HepG2 (cell line): Measurements from ENCODE around the gene CTSS. TPM values are rescaled to one million over a fixed set of nuclear protein-coding genes. Genes with fewer than 3 reads are reported as not detected.

ENCODE experiments used
- ATAC-seq: fragments of 200-7000 bp; cut with Tn5 transposase; 3 replicates; pipeline ENCODE4 v1.9.1; 2020; ENCODE audit warnings: mild to moderate bottlenecking, moderate library complexity
- BruUV-seq: library from RNA; stranded (reverse); fragments of 400-500 nt; replicated peaks from 2 replicates; lab custom pipeline; 2021; lab: Mats Ljungman, UMichigan
- CTCF ChIA-PET: fragments of 300-600 bp; formaldehyde crosslinking; extraction: SDS; loops from one replicate; lab custom pipeline; 2021; ENCODE audit warnings: low total read pairs, inconsistent platforms, low intra/inter-chr PET ratio; lab: Yijun Ruan, JAX
- POLR2A ChIA-PET: fragments of 350-600 bp; sonication (Branson Sonifier 250); formaldehyde crosslinking; loops from one replicate; lab custom pipeline; 2020; ENCODE audit warnings: antibody characterized with exemption, inconsistent platforms; lab: Yijun Ruan, JAX
- DNase-seq: peaks from one replicate; pipeline ENCODE4 v3.0.0-alpha.2; 2015; ENCODE audit warnings: low spot score
- FAIRE-seq: peaks from 3 replicates; lab custom pipeline; 2011; peaks lifted over from hg19 to GRCh38; lab: Jason Lieb, UNC
- H2AFZ ChIP-seq: one replicate; pipeline ENCODE4 v1.6.1; 2011; ENCODE audit warnings: low read length, inconsistent platforms
- H3K27ac ChIP-seq: fragments of 300-600 bp; 3 replicates; pipeline ENCODE4 v1.8.0; 2011; ENCODE audit warnings: mixed run types, mild to moderate bottlenecking, mixed read lengths, low read length, inconsistent platforms; ENCODE audit not compliant: insufficient read depth; ENCODE audit errors: extremely low read length
- H3K27me3 ChIP-seq, 2 experiments: fragments of 200-600 bp in 1 of 2; 2 replicates in 1 of 2; 3 replicates in 1 of 2; pipeline versions ENCODE4 v1.6.0 to v1.8.0; 2011; ENCODE audit warnings: low read length in 2 of 2, mild to moderate bottlenecking in 2 of 2, moderate library complexity in 2 of 2, inconsistent platforms in 1 of 2; ENCODE audit not compliant: insufficient read depth in 2 of 2, control insufficient read depth in 1 of 2
- H3K36me3 ChIP-seq, 2 experiments: fragments of 200-600 bp in 1 of 2; replicated peaks in 1 of 2; 2 replicates in 1 of 2; 3 replicates in 1 of 2; pipeline versions ENCODE4 v1.5.1 to v1.8.0; 2011; ENCODE audit warnings: low read length in 2 of 2, inconsistent platforms in 1 of 2; ENCODE audit not compliant: insufficient read depth in 2 of 2, control insufficient read depth in 1 of 2
- H3K4me1 ChIP-seq: 2 replicates; pipeline ENCODE4 v1.5.1; 2012; ENCODE audit warnings: low read length, inconsistent platforms; ENCODE audit not compliant: insufficient read depth
- H3K4me2 ChIP-seq: 2 replicates; pipeline ENCODE4 v1.6.0; 2011; ENCODE audit warnings: low read depth, low read length, inconsistent platforms
- H3K4me3 ChIP-seq, 3 experiments: fragments of 200-600 bp in 1 of 3; sonication (generic), shearing (Covaris generic) in 1 of 3; replicated peaks in 1 of 3; 2 replicates each; pipeline ENCODE4 v1.5.1; 2011 to 2016; ENCODE audit warnings: low read length in 3 of 3, inconsistent platforms in 2 of 3, low read depth in 2 of 3, mild to moderate bottlenecking in 2 of 3, control low read depth in 1 of 3, mixed read lengths in 1 of 3; ENCODE audit not compliant: insufficient read depth in 1 of 3
- H3K79me2 ChIP-seq: one replicate; pipeline ENCODE4 v1.6.1; 2011; ENCODE audit warnings: low read length, inconsistent platforms; ENCODE audit not compliant: insufficient read depth
- H3K9ac ChIP-seq: 2 replicates; pipeline ENCODE4 v1.6.0; 2011; ENCODE audit warnings: mild to moderate bottlenecking, low read depth, low read length, inconsistent platforms; ENCODE audit not compliant: insufficient read depth
- H3K9me3 ChIP-seq: 2 replicates; pipeline ENCODE4 v1.5.1; 2012; ENCODE audit warnings: mild to moderate bottlenecking, low read length
- H4K20me1 ChIP-seq: 2 replicates; pipeline ENCODE4 v1.6.0; 2011; ENCODE audit warnings: inconsistent platforms, mild to moderate bottlenecking, low read length, moderate library complexity; ENCODE audit not compliant: insufficient read depth
- CAMTA2 ChIP-seq: sonication (generic); formaldehyde crosslinking; IDR thresholded peaks from 2 replicates; pipeline ENCODE4 v1.4.0; 2020; ENCODE audit warnings: mild to moderate bottlenecking, missing genetic modification reagents, borderline replicate concordance
- FOXJ3 ChIP-seq: sonication (generic); formaldehyde crosslinking; IDR thresholded peaks from 2 replicates; pipeline ENCODE4 v1.4.0; 2020; ENCODE audit warnings: missing genetic modification reagents, mild to moderate bottlenecking, borderline replicate concordance
- SRSF9 ChIP-seq: fragments of 200-400 bp; formaldehyde crosslinking; IDR thresholded peaks from 2 replicates; pipeline ENCODE4 v1.6.1; 2018; ENCODE audit warnings: borderline replicate concordance, mild to moderate bottlenecking, low read depth, low read length; ENCODE audit not compliant: insufficient read depth, poor library complexity, severe bottlenecking
- YY1 ChIP-seq: IDR thresholded peaks from 2 replicates; pipeline ENCODE4 v1.6.1; 2011; ENCODE audit warnings: low read length, low read depth, moderate library complexity, mild to moderate bottlenecking; ENCODE audit not compliant: insufficient read depth, insufficient replicate concordance
- ZNF17 ChIP-seq: sonication (generic); formaldehyde crosslinking; IDR thresholded peaks from 2 replicates; pipeline ENCODE4 v1.5.0; 2020; ENCODE audit warnings: mild to moderate bottlenecking, missing genetic modification reagents
- ZNF749 ChIP-seq: sonication (generic); formaldehyde crosslinking; IDR thresholded peaks from 2 replicates; pipeline ENCODE4 v1.8.0; 2022; ENCODE audit warnings: mild to moderate bottlenecking, missing genetic modification reagents, moderate library complexity, borderline replicate concordance
- WGBS: methylation state at CpG from one replicate; pipeline ENCODE4 v1.1.6; 2017; ENCODE audit warnings: low lambda C conversion rate; 5-methylcytosine and 5-hydroxymethylcytosine counted together
- in situ Hi-C: cut with HindIII; loops from 2 replicates; pipeline ENCODE4 v1.10.0; 2017; ENCODE audit warnings: low pct_unique_long_range_greater_than_20kb; ENCODE audit not compliant: extremely low pct_ligation_motif_present
- intact Hi-C: fragments of 100-400 bp; cut with micrococcal nuclease; formaldehyde crosslinking; loops from one replicate; pipeline ENCODE4 v1.10.0; 2022; ENCODE audit not compliant: unreplicated experiment
- polyA plus RNA-seq, 8 experiments: library from polyadenylated mRNA; depleted of rRNA in 3 of 8; stranded (reverse) in 7 of 8; unstranded in 1 of 8; fragments of >200 nt; fragmentation: Illumina TruSeq in 4 of 8; extraction: Trizol in 4 of 8; gene quantifications; 2 replicates each; pipeline versions ENCODE4 v1.2.1 to v1.2.3, GENCODE V29; 2011 to 2016; ENCODE audit warnings: low read depth in 4 of 8, missing spikeins in 1 of 8, mixed read lengths in 1 of 8; ENCODE audit not compliant: insufficient read depth in 1 of 8
- total RNA-seq, 5 experiments: library from RNA; depleted of rRNA; stranded (reverse); fragments of >200 nt; fragmentation: Illumina TruSeq; extraction: Trizol; gene quantifications; 2 replicates each; pipeline ENCODE4 v1.2.3, GENCODE V29; 2016; ENCODE audit warnings: low read depth in 1 of 5
- TF ChIP-seq, protein P1 (sequence below): sonication (generic); formaldehyde crosslinking; IDR thresholded peaks from 2 replicates; pipeline ENCODE4 v1.5.0; 2020; ENCODE audit warnings: missing genetic modification reagents
- TF ChIP-seq, protein P2 (sequence below): IDR thresholded peaks from 2 replicates; pipeline ENCODE4 v1.6.1; 2016; ENCODE audit warnings: mild to moderate bottlenecking

Gene CTSS
- total and polyA plus RNA-seq, 2 of the 13 experiments (the other 11 are each of a cell fraction or from before 2014, with no cell fraction given) = 0.33 to 1.0 TPM

DNA sequence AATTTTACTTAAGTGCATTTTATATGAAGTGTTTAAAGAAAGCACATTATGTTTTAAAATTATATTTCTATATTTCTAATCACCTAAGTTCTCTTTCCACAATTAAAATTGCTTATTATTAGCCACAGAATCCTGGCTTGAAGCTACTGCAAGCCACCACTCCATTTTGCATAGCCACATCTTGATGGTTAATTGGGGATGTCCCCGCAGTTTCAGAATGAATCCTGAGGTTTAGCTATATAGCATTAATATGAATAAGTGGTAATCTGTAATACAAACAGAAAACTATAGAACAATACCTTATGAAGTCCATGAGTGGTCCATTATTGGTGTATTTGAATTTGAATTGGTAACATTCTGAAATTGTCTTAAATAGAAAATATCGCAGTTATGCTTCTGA lies 57.0 kb downstream of the CTSS start:
- no peaks in the 10 kb centered on the region for H3K79me2 ChIP-seq
- CTCF ChIA-PET = no interaction called here
- H3K4me3 ChIP-seq = no peak overlapping the region
- POLR2A ChIA-PET = interaction anchor here (3.2 kb wide), 1 partner anchor 11 kb away, joined by 7 read pairs; the partner anchor contains the start of gene GOLPH3L
- H3K9me3 ChIP-seq = no peaks in the 10 kb centered on the region
- no peak overlapping the region for H2AFZ ChIP-seq
- TF ChIP-seq CAMTA2 (CRISPR knock-in tag) = no peak
- TF ChIP-seq, protein P1, sequence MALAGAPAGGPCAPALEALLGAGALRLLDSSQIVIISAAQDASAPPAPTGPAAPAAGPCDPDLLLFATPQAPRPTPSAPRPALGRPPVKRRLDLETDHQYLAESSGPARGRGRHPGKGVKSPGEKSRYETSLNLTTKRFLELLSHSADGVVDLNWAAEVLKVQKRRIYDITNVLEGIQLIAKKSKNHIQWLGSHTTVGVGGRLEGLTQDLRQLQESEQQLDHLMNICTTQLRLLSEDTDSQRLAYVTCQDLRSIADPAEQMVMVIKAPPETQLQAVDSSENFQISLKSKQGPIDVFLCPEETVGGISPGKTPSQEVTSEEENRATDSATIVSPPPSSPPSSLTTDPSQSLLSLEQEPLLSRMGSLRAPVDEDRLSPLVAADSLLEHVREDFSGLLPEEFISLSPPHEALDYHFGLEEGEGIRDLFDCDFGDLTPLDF (CRISPR knock-in tag) = no peak
- no peak for TF ChIP-seq SRSF9
- TF ChIP-seq YY1 = no peak
- no peak for TF ChIP-seq ZNF17 (CRISPR knock-in tag)
- TF ChIP-seq, protein P2, sequence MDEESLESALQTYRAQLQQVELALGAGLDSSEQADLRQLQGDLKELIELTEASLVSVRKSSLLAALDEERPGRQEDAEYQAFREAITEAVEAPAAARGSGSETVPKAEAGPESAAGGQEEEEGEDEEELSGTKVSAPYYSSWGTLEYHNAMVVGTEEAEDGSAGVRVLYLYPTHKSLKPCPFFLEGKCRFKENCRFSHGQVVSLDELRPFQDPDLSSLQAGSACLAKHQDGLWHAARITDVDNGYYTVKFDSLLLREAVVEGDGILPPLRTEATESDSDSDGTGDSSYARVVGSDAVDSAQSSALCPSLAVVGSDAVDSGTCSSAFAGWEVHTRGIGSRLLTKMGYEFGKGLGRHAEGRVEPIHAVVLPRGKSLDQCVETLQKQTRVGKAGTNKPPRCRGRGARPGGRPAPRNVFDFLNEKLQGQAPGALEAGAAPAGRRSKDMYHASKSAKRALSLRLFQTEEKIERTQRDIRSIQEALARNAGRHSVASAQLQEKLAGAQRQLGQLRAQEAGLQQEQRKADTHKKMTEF (CRISPR knock-in tag) = no peak
- no peak for TF ChIP-seq ZNF749 (CRISPR knock-in tag)
- no peak for TF ChIP-seq FOXJ3 (CRISPR knock-in tag)
- no peaks in the 10 kb centered on the region for H3K27me3 ChIP-seq
- peaks cover 9% of the 10 kb centered on the region; the same call in 1 of the 2 replicates for H3K4me1 ChIP-seq
- in situ Hi-C loops (no loop called here), intact Hi-C loops (no loop called here)
- H3K27ac ChIP-seq = no peak overlapping the region
- no peak overlapping the region for H3K9ac ChIP-seq
- no peak overlapping the region for H3K4me2 ChIP-seq
- H3K36me3 ChIP-seq = no peaks in the 10 kb centered on the region
- DNase-seq (no peak), FAIRE-seq (no peak), ATAC-seq (no peak)
- WGBS = 44% methylated on average over 2 of the region's 2 CpGs
- no TSS peak for BruUV-seq
- H4K20me1 ChIP-seq = no peaks in the 10 kb centered on the region
